H1 (cell line): ENCODE data around the gene UTRN. TPM values are rescaled to one million over a fixed set of nuclear protein-coding genes. Genes with fewer than 3 reads are reported as not detected.

Experiments
- CHD2 ChIP-seq: IDR thresholded peaks from 2 replicates; pipeline ENCODE4 v1.6.1; 2012; ENCODE audit warnings: low read length, improper control_type of control experiment
- EGR1 ChIP-seq: IDR thresholded peaks from 2 replicates; pipeline ENCODE4 v1.6.1; 2011; ENCODE audit warnings: low read depth, low read length, borderline replicate concordance
- HDAC6 ChIP-seq: IDR thresholded peaks from one replicate; pipeline ENCODE4 v1.7.1; 2012; ENCODE audit warnings: low read depth, mild to moderate bottlenecking, inconsistent platforms, low read length, moderate library complexity
- JUND ChIP-seq: IDR thresholded peaks from 2 replicates; pipeline ENCODE4 v1.6.1; 2011; ENCODE audit warnings: mild to moderate bottlenecking, improper control_type of control experiment, low read length
- KDM4A ChIP-seq: IDR thresholded peaks from one replicate; pipeline ENCODE4 v1.7.1; 2012; ENCODE audit warnings: low read depth, mild to moderate bottlenecking, moderate library complexity, low read length, inconsistent platforms; ENCODE audit not compliant: severe bottlenecking
- PHF8 ChIP-seq: fragments of 200-600 bp; sonication (generic); conservative IDR thresholded peaks from 2 replicates; pipeline ENCODE4 v1.7.1; 2012; ENCODE audit warnings: low read depth, mild to moderate bottlenecking, inconsistent platforms, low read length, moderate library complexity
- POU5F1 ChIP-seq: IDR thresholded peaks from 2 replicates; pipeline ENCODE4 v1.6.1; 2011; ENCODE audit warnings: low read depth, mild to moderate bottlenecking, low read length, moderate library complexity
- SP1 ChIP-seq: IDR thresholded peaks from 2 replicates; pipeline ENCODE4 v1.6.1; 2011; ENCODE audit warnings: low read depth, low read length
- YY1 ChIP-seq: IDR thresholded peaks from 2 replicates; pipeline ENCODE4 v1.6.1; 2011; ENCODE audit warnings: low read depth, mild to moderate bottlenecking, low read length
- polyA plus RNA-seq, 7 experiments: library from polyadenylated mRNA; depleted of rRNA in 3 of 7; stranded (reverse) in 5 of 7; unstranded in 2 of 7; fragments of >200 nt in 5 of 7; fragments of 200-250 nt in 2 of 7; gene quantifications; 1 replicate in 5 of 7; 2 replicates in 1 of 7; 4 replicates in 1 of 7; pipeline versions ENCODE4 v1.2.1 to v1.2.3, GENCODE V29; 2011 to 2013; ENCODE audit warnings: missing spikeins in 2 of 7, mixed read lengths in 2 of 7
- total RNA-seq: library from RNA; stranded (reverse); fragmentation: NEBNext Ultra II Directional; extraction: Animal tissue kit (Norgen Biotek cat#: 25700); gene quantifications from 2 replicates; pipeline ENCODE4 v1.2.1, GENCODE V29; 2021
- TF ChIP-seq, protein P1 (sequence below): fragments of 300-600 bp; sonication (generic); IDR thresholded peaks from 2 replicates; pipeline ENCODE4 v1.7.1; 2012; ENCODE audit warnings: low read length, moderate library complexity, mild to moderate bottlenecking, inconsistent platforms; ENCODE audit not compliant: insufficient replicate concordance
- TF ChIP-seq, protein P2 (sequence below): IDR thresholded peaks from 2 replicates; pipeline ENCODE4 v1.6.1; 2012; ENCODE audit warnings: low read length, inconsistent platforms

UTRN gene
- total and polyA plus RNA-seq, 2 of the 8 experiments (the other 6 are each of a cell fraction or from before 2014, with no cell fraction given) = 25.0 to 112 TPM

DNA sequence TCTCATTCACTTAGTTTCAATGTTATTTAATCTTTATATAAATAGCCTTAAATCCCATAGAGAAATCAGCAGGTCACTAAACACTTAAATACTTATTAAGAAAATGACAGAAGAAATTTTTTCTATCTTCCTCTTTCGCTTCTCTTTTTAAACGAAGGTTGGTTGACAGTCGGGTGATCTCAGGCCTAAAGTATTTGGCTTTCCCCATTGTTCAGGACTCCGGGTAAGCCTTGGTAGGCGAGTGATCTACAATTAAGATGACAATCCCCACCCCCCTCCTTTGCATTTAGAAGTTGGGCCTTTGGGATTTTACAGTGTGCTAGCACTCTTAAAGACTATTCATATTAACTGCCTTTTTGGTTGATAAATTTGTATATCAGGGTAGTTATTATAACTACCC, 19.7 kb upstream of the UTRN start (continued):
- TF ChIP-seq POU5F1 (no peak), CHD2 (no peak), PHF8 (no peak), JUND (peak; percentile 98), HDAC6 (no peak), YY1 (0 out of 2 replicates have a peak, but pooled peaks have one; percentile 41), EGR1 (no peak), SP1 (peak; percentile 90), KDM4A (no peak)
- TF ChIP-seq, protein P1, sequence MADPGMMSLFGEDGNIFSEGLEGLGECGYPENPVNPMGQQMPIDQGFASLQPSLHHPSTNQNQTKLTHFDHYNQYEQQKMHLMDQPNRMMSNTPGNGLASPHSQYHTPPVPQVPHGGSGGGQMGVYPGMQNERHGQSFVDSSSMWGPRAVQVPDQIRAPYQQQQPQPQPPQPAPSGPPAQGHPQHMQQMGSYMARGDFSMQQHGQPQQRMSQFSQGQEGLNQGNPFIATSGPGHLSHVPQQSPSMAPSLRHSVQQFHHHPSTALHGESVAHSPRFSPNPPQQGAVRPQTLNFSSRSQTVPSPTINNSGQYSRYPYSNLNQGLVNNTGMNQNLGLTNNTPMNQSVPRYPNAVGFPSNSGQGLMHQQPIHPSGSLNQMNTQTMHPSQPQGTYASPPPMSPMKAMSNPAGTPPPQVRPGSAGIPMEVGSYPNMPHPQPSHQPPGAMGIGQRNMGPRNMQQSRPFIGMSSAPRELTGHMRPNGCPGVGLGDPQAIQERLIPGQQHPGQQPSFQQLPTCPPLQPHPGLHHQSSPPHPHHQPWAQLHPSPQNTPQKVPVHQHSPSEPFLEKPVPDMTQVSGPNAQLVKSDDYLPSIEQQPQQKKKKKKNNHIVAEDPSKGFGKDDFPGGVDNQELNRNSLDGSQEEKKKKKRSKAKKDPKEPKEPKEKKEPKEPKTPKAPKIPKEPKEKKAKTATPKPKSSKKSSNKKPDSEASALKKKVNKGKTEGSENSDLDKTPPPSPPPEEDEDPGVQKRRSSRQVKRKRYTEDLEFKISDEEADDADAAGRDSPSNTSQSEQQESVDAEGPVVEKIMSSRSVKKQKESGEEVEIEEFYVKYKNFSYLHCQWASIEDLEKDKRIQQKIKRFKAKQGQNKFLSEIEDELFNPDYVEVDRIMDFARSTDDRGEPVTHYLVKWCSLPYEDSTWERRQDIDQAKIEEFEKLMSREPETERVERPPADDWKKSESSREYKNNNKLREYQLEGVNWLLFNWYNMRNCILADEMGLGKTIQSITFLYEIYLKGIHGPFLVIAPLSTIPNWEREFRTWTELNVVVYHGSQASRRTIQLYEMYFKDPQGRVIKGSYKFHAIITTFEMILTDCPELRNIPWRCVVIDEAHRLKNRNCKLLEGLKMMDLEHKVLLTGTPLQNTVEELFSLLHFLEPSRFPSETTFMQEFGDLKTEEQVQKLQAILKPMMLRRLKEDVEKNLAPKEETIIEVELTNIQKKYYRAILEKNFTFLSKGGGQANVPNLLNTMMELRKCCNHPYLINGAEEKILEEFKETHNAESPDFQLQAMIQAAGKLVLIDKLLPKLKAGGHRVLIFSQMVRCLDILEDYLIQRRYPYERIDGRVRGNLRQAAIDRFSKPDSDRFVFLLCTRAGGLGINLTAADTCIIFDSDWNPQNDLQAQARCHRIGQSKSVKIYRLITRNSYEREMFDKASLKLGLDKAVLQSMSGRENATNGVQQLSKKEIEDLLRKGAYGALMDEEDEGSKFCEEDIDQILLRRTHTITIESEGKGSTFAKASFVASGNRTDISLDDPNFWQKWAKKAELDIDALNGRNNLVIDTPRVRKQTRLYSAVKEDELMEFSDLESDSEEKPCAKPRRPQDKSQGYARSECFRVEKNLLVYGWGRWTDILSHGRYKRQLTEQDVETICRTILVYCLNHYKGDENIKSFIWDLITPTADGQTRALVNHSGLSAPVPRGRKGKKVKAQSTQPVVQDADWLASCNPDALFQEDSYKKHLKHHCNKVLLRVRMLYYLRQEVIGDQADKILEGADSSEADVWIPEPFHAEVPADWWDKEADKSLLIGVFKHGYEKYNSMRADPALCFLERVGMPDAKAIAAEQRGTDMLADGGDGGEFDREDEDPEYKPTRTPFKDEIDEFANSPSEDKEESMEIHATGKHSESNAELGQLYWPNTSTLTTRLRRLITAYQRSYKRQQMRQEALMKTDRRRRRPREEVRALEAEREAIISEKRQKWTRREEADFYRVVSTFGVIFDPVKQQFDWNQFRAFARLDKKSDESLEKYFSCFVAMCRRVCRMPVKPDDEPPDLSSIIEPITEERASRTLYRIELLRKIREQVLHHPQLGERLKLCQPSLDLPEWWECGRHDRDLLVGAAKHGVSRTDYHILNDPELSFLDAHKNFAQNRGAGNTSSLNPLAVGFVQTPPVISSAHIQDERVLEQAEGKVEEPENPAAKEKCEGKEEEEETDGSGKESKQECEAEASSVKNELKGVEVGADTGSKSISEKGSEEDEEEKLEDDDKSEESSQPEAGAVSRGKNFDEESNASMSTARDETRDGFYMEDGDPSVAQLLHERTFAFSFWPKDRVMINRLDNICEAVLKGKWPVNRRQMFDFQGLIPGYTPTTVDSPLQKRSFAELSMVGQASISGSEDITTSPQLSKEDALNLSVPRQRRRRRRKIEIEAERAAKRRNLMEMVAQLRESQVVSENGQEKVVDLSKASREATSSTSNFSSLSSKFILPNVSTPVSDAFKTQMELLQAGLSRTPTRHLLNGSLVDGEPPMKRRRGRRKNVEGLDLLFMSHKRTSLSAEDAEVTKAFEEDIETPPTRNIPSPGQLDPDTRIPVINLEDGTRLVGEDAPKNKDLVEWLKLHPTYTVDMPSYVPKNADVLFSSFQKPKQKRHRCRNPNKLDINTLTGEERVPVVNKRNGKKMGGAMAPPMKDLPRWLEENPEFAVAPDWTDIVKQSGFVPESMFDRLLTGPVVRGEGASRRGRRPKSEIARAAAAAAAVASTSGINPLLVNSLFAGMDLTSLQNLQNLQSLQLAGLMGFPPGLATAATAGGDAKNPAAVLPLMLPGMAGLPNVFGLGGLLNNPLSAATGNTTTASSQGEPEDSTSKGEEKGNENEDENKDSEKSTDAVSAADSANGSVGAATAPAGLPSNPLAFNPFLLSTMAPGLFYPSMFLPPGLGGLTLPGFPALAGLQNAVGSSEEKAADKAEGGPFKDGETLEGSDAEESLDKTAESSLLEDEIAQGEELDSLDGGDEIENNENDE = no peak
- TF ChIP-seq, protein P2, sequence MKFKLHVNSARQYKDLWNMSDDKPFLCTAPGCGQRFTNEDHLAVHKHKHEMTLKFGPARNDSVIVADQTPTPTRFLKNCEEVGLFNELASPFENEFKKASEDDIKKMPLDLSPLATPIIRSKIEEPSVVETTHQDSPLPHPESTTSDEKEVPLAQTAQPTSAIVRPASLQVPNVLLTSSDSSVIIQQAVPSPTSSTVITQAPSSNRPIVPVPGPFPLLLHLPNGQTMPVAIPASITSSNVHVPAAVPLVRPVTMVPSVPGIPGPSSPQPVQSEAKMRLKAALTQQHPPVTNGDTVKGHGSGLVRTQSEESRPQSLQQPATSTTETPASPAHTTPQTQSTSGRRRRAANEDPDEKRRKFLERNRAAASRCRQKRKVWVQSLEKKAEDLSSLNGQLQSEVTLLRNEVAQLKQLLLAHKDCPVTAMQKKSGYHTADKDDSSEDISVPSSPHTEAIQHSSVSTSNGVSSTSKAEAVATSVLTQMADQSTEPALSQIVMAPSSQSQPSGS = peak; percentile 71; the same call in 1 of the 2 replicates
